ENCODE results near the gene TRO. TPM values are rescaled to one million over a fixed set of nuclear protein-coding genes. Genes with fewer than 3 reads are reported as not detected.

The TRO gene
- total RNA-seq, 1 donor from 2014 or later, result 66.1 TPM

DNA sequence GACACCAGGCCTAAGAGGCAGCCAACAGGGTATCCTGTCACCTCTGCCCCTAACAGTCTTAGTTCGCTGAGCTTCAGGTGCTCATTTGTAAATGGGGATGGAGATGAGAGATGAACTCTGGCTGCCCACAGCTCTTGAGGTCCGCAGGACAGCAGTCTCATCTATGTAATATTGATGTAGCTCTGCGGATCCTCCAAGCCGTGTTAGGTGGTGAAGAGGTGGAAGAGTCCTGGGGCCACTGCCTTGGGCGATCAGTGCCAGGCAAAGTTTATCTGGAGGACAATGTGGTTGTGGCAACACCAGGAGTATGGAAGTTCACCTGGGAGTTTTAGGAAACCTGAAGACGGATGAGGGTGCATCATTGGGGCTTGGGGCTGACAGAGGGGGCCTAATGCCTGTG is 13.4 kb downstream of the TRO start:
- Mint-ChIP-seq H3K36me3 (ENCODE audit: low read depth) (peaks cover 15% of the 10 kb centered on the region), H3K27ac (ENCODE audit: unreplicated experiment) (no peak overlapping the region), H3K9me3 (ENCODE audit: low read depth) (peaks cover 10% of the 10 kb centered on the region), H3K4me1 (ENCODE audit: low read depth) (no peaks in the 10 kb centered on the region), H3K4me3 (ENCODE audit: unreplicated experiment) (no peak overlapping the region), H3K27me3 (ENCODE audit: low read depth) (no peaks in the 10 kb centered on the region)
- TF ChIP-seq, protein P1, sequence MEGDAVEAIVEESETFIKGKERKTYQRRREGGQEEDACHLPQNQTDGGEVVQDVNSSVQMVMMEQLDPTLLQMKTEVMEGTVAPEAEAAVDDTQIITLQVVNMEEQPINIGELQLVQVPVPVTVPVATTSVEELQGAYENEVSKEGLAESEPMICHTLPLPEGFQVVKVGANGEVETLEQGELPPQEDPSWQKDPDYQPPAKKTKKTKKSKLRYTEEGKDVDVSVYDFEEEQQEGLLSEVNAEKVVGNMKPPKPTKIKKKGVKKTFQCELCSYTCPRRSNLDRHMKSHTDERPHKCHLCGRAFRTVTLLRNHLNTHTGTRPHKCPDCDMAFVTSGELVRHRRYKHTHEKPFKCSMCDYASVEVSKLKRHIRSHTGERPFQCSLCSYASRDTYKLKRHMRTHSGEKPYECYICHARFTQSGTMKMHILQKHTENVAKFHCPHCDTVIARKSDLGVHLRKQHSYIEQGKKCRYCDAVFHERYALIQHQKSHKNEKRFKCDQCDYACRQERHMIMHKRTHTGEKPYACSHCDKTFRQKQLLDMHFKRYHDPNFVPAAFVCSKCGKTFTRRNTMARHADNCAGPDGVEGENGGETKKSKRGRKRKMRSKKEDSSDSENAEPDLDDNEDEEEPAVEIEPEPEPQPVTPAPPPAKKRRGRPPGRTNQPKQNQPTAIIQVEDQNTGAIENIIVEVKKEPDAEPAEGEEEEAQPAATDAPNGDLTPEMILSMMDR (IDR thresholded peaks at IDR 0.05), result no peak
- DNase-seq (ENCODE audit: low spot score), result no peak

DNA sequence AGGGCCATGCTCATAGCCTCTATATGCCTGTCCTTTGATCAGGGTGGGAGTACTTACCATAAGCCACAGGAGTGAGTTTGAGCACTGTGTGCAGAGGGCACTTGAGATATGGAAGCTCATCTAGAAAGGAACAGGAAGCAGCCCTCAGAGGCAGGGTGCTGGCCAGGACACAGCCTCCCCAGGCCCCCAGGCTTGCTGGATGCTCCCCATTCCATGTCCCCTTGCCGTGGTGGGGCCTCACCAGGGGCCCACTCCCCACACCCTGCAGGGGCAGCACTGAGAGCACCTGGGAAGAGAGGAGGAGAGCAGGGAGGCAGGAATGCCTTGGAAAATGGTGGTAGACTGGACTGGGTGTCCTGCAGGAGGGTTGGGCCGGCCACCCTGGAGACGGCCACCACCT is 14.3 kb downstream of the TRO start:
- TF ChIP-seq, protein P1 (IDR thresholded peaks at IDR 0.05), result no peak
- Mint-ChIP-seq H3K27ac (ENCODE audit: unreplicated experiment) (no peak overlapping the region), H3K27me3 (ENCODE audit: low read depth) (no peaks in the 10 kb centered on the region)

DNA sequence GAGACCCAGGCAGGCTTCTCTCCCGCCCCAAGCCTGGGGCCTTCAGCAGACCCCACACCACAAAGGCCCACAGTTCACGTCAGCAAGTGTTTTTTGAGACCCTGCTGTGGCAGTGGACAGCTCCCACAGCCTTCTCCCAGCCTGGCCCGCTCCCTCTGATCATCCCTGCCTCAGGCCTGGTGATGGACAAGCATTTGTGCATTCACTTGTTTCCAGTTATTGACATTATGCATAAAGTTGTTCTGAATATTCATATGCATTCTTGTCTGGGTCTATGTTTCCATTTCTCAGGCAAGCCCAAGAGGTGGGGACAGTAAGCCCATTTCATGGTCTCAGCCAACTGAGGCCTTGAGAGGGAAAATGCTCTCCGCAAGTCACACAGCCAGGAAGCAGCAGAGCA is 14.7 kb downstream of the TRO start:
- H3K9me3 Mint-ChIP-seq (ENCODE audit: low read depth), result peaks cover 13% of the 10 kb centered on the region
- no peak for DNase-seq (ENCODE audit: low spot score)
- H3K4me1 Mint-ChIP-seq (ENCODE audit: low read depth), result no peaks in the 10 kb centered on the region
- TF ChIP-seq, protein P1 (IDR thresholded peaks at IDR 0.05), result no peak
- H3K27me3 Mint-ChIP-seq (ENCODE audit: low read depth), result no peaks in the 10 kb centered on the region
- no peak overlapping the region for H3K4me3 Mint-ChIP-seq (ENCODE audit: unreplicated experiment)
- peaks cover 12% of the 10 kb centered on the region for H3K36me3 Mint-ChIP-seq (ENCODE audit: low read depth)
- H3K27ac Mint-ChIP-seq (ENCODE audit: unreplicated experiment), result no peak overlapping the region

More for the DNA sequence above, 14.3 kb downstream of the TRO start:
- no peak for DNase-seq (ENCODE audit: low spot score)
- Mint-ChIP-seq H3K4me3 (ENCODE audit: unreplicated experiment) (no peak overlapping the region), H3K9me3 (ENCODE audit: low read depth) (peaks cover 10% of the 10 kb centered on the region), H3K4me1 (ENCODE audit: low read depth) (no peaks in the 10 kb centered on the region), H3K36me3 (ENCODE audit: low read depth) (peaks cover 12% of the 10 kb centered on the region)

DNA sequence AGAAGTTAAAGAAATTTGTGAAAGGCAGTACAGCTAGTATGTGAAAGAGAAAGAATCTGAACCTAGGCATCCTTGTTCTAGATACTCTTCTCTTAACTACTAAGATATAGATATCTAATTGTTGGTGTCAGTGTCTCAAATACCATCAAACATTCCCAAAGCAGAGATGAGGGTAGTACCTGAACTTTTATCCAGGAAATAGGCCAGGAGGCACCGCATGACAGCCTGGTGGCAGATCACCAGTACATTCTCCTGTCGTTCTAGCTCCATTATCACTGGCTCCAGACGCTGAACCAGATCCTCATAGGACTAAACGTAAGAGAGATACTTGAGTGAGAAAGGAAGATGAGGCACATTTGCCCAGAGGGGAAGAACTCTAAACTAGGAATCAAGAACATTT is 16.8 kb downstream of the TRO start:
- TF ChIP-seq, protein P1 (IDR thresholded peaks at IDR 0.05), result no peak
- DNase-seq (ENCODE audit: low spot score), result no peak
- no peaks in the 10 kb centered on the region for H3K27me3 Mint-ChIP-seq (ENCODE audit: low read depth)
- H3K4me3 Mint-ChIP-seq (ENCODE audit: unreplicated experiment), result no peak overlapping the region
- no peaks in the 10 kb centered on the region for H3K4me1 Mint-ChIP-seq (ENCODE audit: low read depth)
- no peak overlapping the region for H3K27ac Mint-ChIP-seq (ENCODE audit: unreplicated experiment)
- peaks cover 12% of the 10 kb centered on the region for H3K9me3 Mint-ChIP-seq (ENCODE audit: low read depth)
- H3K36me3 Mint-ChIP-seq (ENCODE audit: low read depth), result peaks cover 3% of the 10 kb centered on the region

DNA sequence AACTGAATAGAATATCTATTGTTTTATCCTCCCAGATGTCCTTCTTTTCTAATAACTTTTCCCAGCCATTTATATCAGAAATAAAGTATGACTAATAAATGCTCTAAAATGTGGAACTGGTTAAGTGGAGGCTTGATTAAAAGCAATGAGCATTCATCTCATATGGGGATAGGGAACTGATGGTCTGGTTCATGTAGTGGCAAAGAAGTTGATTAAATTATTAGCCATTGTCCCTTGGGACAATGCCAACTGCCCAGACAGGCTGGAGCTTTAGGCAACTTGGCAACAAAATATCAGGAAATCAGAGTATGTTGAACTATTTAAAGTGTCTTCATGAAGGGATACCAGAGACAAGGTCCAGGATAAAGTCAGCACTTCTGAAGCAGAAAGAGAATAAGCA is 24.2 kb downstream of the TRO start:
- Mint-ChIP-seq H3K27me3 (ENCODE audit: low read depth) (no peaks in the 10 kb centered on the region), H3K27ac (ENCODE audit: unreplicated experiment) (no peak overlapping the region), H3K36me3 (ENCODE audit: low read depth) (no peaks in the 10 kb centered on the region), H3K4me1 (ENCODE audit: low read depth) (no peaks in the 10 kb centered on the region), H3K9me3 (ENCODE audit: low read depth) (peaks cover 20% of the 10 kb centered on the region), H3K4me3 (ENCODE audit: unreplicated experiment) (no peak overlapping the region)
- DNase-seq (ENCODE audit: low spot score), result no peak
- TF ChIP-seq, protein P1 (IDR thresholded peaks at IDR 0.05), result no peak
